HCT116 (cell line): ENCODE data around the gene MAP4. TPM values are rescaled to one million over a fixed set of nuclear protein-coding genes. Genes with fewer than 3 reads are reported as not detected.

Experiments
- ATAC-seq: fragments of 200-7000 bp; cut with Tn5 transposase; 2 replicates; pipeline ENCODE4 v1.9.1; 2020; ENCODE audit warnings: mild to moderate bottlenecking, moderate library complexity
- BruUV-seq: library from RNA; stranded (reverse); fragments of 400-500 nt; replicated peaks from 2 replicates; lab custom pipeline; 2021; lab: Mats Ljungman, UMichigan
- CTCF ChIA-PET: fragments of 300-600 bp; sonication (Branson Sonifier 250); formaldehyde crosslinking; loops from one replicate; lab custom pipeline; 2021; ENCODE audit warnings: antibody characterized with exemption; lab: Charles Lee
- POLR2A ChIA-PET: fragments of 300-600, 350-600 bp; sonication (Branson Sonifier 250); formaldehyde crosslinking; loops from one replicate; lab custom pipeline; 2021; ENCODE audit warnings: antibody characterized with exemption; lab: Charles Lee
- RAD21 ChIA-PET, 2 experiments: fragments of 300-600 bp; sonication (Branson Sonifier 250); formaldehyde crosslinking; loops; one replicate each; lab custom pipeline; 2023; ENCODE audit warnings: low total read pairs in 2 of 2; ENCODE audit not compliant: uncharacterized antibody in 2 of 2, unreplicated experiment in 2 of 2, low non-redundant PET in 1 of 2; lab: Charles Lee
- DNase-seq: peaks from one replicate; pipeline ENCODE4 v3.0.0-alpha.2; 2010; ENCODE audit warnings: low read depth, low spot score
- H2AFZ ChIP-seq: fragments of 200-600 bp; shearing (Covaris generic), sonication (generic); 2 replicates; pipeline ENCODE4 v1.6.1; 2017; ENCODE audit warnings: low read depth, mixed run types, mixed read lengths, antibody characterized with exemption, low read length; ENCODE audit not compliant: poor library complexity, severe bottlenecking
- H3K27ac ChIP-seq: 2 replicates; pipeline ENCODE4 v1.5.1; 2012; ENCODE audit warnings: low read depth, low read length
- H3K27me3 ChIP-seq: fragments of 200-600 bp; sonication (generic); 2 replicates; pipeline ENCODE4 v1.6.1; 2016; ENCODE audit warnings: mixed run types, low read length, mixed read lengths; ENCODE audit not compliant: insufficient read depth
- H3K36me3 ChIP-seq, 2 experiments: fragments of 200-500 bp in 1 of 2; fragments of 200-600 bp in 1 of 2; sonication (Bioruptor generic) in 1 of 2; sonication (generic) in 1 of 2; 2 replicates each; pipeline versions ENCODE4 v1.5.1 to v1.6.1; 2014 to 2016; ENCODE audit warnings: low read length in 2 of 2, inconsistent platforms in 1 of 2, mixed read lengths in 1 of 2, mixed run types in 1 of 2; ENCODE audit not compliant: insufficient read depth in 2 of 2, control insufficient read depth in 1 of 2
- H3K4me1 ChIP-seq, 2 experiments: fragments of 200-600 bp in 1 of 2; sonication (generic) in 1 of 2; 2 replicates each; pipeline versions ENCODE4 v1.5.1 to v1.6.1; 2012 to 2017; ENCODE audit warnings: low read length in 2 of 2, inconsistent platforms in 1 of 2, mild to moderate bottlenecking in 1 of 2, mixed read lengths in 1 of 2, mixed run types in 1 of 2, moderate library complexity in 1 of 2; ENCODE audit not compliant: insufficient read depth in 2 of 2, control insufficient read depth in 1 of 2
- H3K4me2 ChIP-seq: fragments of 200-600 bp; sonication (generic); 2 replicates; pipeline ENCODE4 v1.6.1; 2017; ENCODE audit warnings: mixed run types, low read length, mixed read lengths
- H3K4me3 ChIP-seq, 2 experiments: fragments of 200-600 bp in 1 of 2; sonication (generic) in 1 of 2; replicated peaks in 1 of 2; 2 replicates each; pipeline ENCODE4 v1.5.1; 2011 to 2016; ENCODE audit warnings: low read length in 2 of 2, control low read depth in 1 of 2, low read depth in 1 of 2, mild to moderate bottlenecking in 1 of 2, mixed read lengths in 1 of 2, mixed run types in 1 of 2
- H3K79me2 ChIP-seq: fragments of 200-600 bp; sonication (generic); 2 replicates; pipeline ENCODE4 v1.6.1; 2017; ENCODE audit warnings: mild to moderate bottlenecking, mixed run types, low read length, moderate library complexity, mixed read lengths; ENCODE audit not compliant: insufficient read depth
- H3K9ac ChIP-seq: fragments of 200-600 bp; sonication (generic); 2 replicates; pipeline ENCODE4 v1.6.1; 2016; ENCODE audit warnings: low read length, mixed read lengths
- H3K9me2 ChIP-seq: fragments of 200-600 bp; sonication (generic), shearing (Covaris generic); 2 replicates; pipeline ENCODE4 v1.6.1; 2017; ENCODE audit warnings: mixed run types, mild to moderate bottlenecking, moderate library complexity; ENCODE audit not compliant: insufficient read depth
- H3K9me3 ChIP-seq, 2 experiments: fragments of 200-500 bp in 1 of 2; fragments of 200-600 bp in 1 of 2; sonication (Bioruptor generic) in 1 of 2; sonication (generic) in 1 of 2; 2 replicates each; pipeline ENCODE4 v1.6.1; 2014 to 2017; ENCODE audit warnings: low read length in 2 of 2, mixed read lengths in 2 of 2, inconsistent platforms in 1 of 2, low read depth in 1 of 2, mild to moderate bottlenecking in 1 of 2, mixed run types in 1 of 2, moderate library complexity in 1 of 2; ENCODE audit not compliant: control insufficient read depth in 1 of 2, insufficient read depth in 1 of 2
- H4K20me1 ChIP-seq: fragments of 200-600 bp; sonication (generic), shearing (Covaris generic); 2 replicates; pipeline ENCODE4 v1.6.1; 2017; ENCODE audit warnings: mixed run types, mild to moderate bottlenecking, moderate library complexity; ENCODE audit not compliant: insufficient read depth
- EGR1 ChIP-seq: IDR thresholded peaks from 2 replicates; pipeline ENCODE4 v1.6.1; 2012; ENCODE audit warnings: low read depth
- ELF1 ChIP-seq: IDR thresholded peaks from 2 replicates; pipeline ENCODE4 v1.6.1; 2012; ENCODE audit warnings: low read depth, borderline replicate concordance
- EZH2 ChIP-seq: fragments of 200-600 bp; sonication (generic); IDR thresholded peaks from 2 replicates; pipeline ENCODE4 v1.6.1; 2017; ENCODE audit warnings: antibody characterized with exemption, mixed run types
- EZH2phosphoT487 ChIP-seq: fragments of 200-600 bp; IDR thresholded peaks from 2 replicates; pipeline ENCODE4 v1.6.1; 2018; ENCODE audit warnings: antibody characterized with exemption, borderline replicate concordance
- MAX ChIP-seq: IDR thresholded peaks from 2 replicates; pipeline ENCODE4 v1.6.1; 2012
- POLR2AphosphoS5 ChIP-seq: IDR thresholded peaks from 2 replicates; pipeline ENCODE4 v1.6.1; 2011; ENCODE audit warnings: mild to moderate bottlenecking, low read depth, low read length, moderate library complexity
- SIN3A ChIP-seq: IDR thresholded peaks from 2 replicates; pipeline ENCODE4 v1.6.1; 2012; ENCODE audit warnings: low read depth
- SRF ChIP-seq: IDR thresholded peaks from 2 replicates; pipeline ENCODE4 v1.6.1; 2012; ENCODE audit warnings: low read depth
- TCF7L2 ChIP-seq: IDR thresholded peaks from 2 replicates; pipeline ENCODE4 v1.7.0; 2011; ENCODE audit warnings: borderline replicate concordance, inconsistent platforms; ENCODE audit not compliant: insufficient read depth, insufficient read length; ENCODE audit errors: extremely low read depth
- ZNF274 ChIP-seq: fragments of 200-500 bp; sonication (Bioruptor generic); IDR thresholded peaks from 2 replicates; pipeline ENCODE4 v1.6.1; 2014; ENCODE audit warnings: mild to moderate bottlenecking, low read depth, low read length, inconsistent platforms
- intact Hi-C: fragments of 100-400 bp; cut with micrococcal nuclease; formaldehyde crosslinking; loops from 2 replicates; pipeline ENCODE4 v1.10.0; 2022
- total RNA-seq: library from RNA; stranded (reverse); gene quantifications from one replicate; pipeline ENCODE4 v1.2.1, GENCODE V29; 2021; ENCODE audit not compliant: unreplicated experiment

Gene MAP4
- total RNA-seq, 1 experiment from 2014 or later, result 200 TPM

DNA sequence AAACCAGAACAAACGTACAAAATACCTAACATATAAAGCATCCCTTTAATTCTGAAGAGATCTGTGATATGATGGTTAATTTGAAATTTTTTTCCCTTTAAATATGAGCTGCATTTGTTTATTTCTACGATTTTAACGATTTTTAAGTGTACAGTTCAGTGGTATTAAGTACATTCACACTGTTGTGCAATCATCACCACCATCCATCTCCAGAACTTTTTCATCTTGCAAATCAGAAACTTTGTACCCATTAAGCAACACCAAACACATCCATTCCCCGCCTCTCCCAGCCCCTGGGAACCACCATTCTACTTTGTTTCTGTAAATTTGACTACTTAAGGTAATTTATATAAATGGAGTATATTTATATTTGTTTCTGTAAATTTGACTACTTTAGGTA lies 51.5 kb downstream of the MAP4 start:
- intact Hi-C loops, result no loop called here
- Histone ChIP-seq H3K9me2 (no peaks in the 10 kb centered on the region), H3K27me3 (no peaks in the 10 kb centered on the region), H4K20me1 (no peaks in the 10 kb centered on the region), H3K27ac (no peak overlapping the region), H3K9me3 (no peaks in the 10 kb centered on the region), H3K4me2 (no peak overlapping the region), H3K4me3 (no peak overlapping the region), H3K9ac (no peak overlapping the region), H3K79me2 (peaks cover 14% of the 10 kb centered on the region), H2AFZ (no peak overlapping the region), H3K36me3 (no peaks in the 10 kb centered on the region), H3K4me1 (peaks cover 0 to 19% of the 10 kb centered on the region in 2 experiments; a peak in 2 of 4 replicates)
- no TSS peak for BruUV-seq
- ChIA-PET POLR2A (no interaction called here), CTCF (no interaction called here), RAD21 (no interaction called here)
- no peak for ATAC-seq
- TF ChIP-seq EGR1 (no peak), SIN3A (no peak), MAX (no peak), EZH2 (no peak), EZH2phosphoT487 (no peak), ELF1 (no peak), SRF (no peak), POLR2AphosphoS5 (no peak), ZNF274 (no peak), TCF7L2 (no peak)
- DNase-seq, result no peak
